UCSD-AML1 (cell line): Measurements from ENCODE around the gene CXCL8.
A peak's percentile ranks its signal among the peaks of the same experiment; 100 is the strongest.

Experiments
- DNase-seq: peaks from one replicate; lab custom pipeline; 2025; ENCODE audit not compliant: unreplicated experiment; lab: John Stamatoyannopoulos, UW

The CXCL8 gene

GRCh38 chr4:73718375-73719373 lies 21.7 kb upstream of the CXCL8 start:
- no peak for DNase-seq

GRCh38 chr4:73721435-73721834 lies 18.9 kb upstream of the CXCL8 start:
- DNase-seq: no peak

- DNase-seq: no peak
Measured at GRCh38 chr4:73721909-73722308, 18.5 kb upstream of the CXCL8 start.

GRCh38 chr4:73723023-73723422 lies 17.3 kb upstream of the CXCL8 start:
- DNase-seq: no peak

- no peak for DNase-seq
Measured at GRCh38 chr4:73723928-73724327, 16.4 kb upstream of the CXCL8 start.

GRCh38 chr4:73725510-73725909 lies 14.9 kb upstream of the CXCL8 start:
- no peak for DNase-seq

GRCh38 chr4:73725985-73726384 lies 14.4 kb upstream of the CXCL8 start:
- DNase-seq: no peak

- no peak for DNase-seq
Measured at GRCh38 chr4:73727685-73728084, 12.7 kb upstream of the CXCL8 start.

GRCh38 chr4:73728091-73728741 lies 12.2 kb upstream of the CXCL8 start:
- no peak for DNase-seq

- DNase-seq: peak; percentile 45
Measured at GRCh38 chr4:73729534-73730165, 10.7 kb upstream of the CXCL8 start.

GRCh38 chr4:73730292-73730691 lies 10.1 kb upstream of the CXCL8 start:
- DNase-seq: no peak

GRCh38 chr4:73730867-73731266 lies 9.5 kb upstream of the CXCL8 start:
- peak; percentile 17 for DNase-seq

GRCh38 chr4:73731968-73732610 lies 8.3 kb upstream of the CXCL8 start:
- DNase-seq: peak; percentile 32

GRCh38 chr4:73732759-73733431 lies 7.5 kb upstream of the CXCL8 start:
- no peak for DNase-seq

- DNase-seq: no peak
Measured at GRCh38 chr4:73734530-73735001, 5.8 kb upstream of the CXCL8 start.

- DNase-seq: no peak
Measured at GRCh38 chr4:73735231-73735630, 5.1 kb upstream of the CXCL8 start.

- DNase-seq: no peak
Measured at GRCh38 chr4:73741031-73741749, 821 bp downstream of the CXCL8 start.

GRCh38 chr4:73741750-73742489 lies 1.6 kb downstream of the CXCL8 start:
- no peak for DNase-seq

- no peak for DNase-seq
Measured at GRCh38 chr4:73742490-73743160, 2.3 kb downstream of the CXCL8 start.
